Measurements from ENCODE around the gene LILRB5. TPM values are rescaled to one million over a fixed set of nuclear protein-coding genes. Genes with fewer than 3 reads are reported as not detected.
A peak's percentile ranks its signal among the peaks of the same experiment; 100 is the strongest.
"Not testable (repeated sequence)": the region's sequence is repeated elsewhere in the genome, so short reads cannot be mapped to it uniquely, and the experiment has no call there.

Gene LILRB5
- total RNA-seq, 1 experiment from 2014 or later = not detected

- H3K4me3 ChIP-seq (ENCODE audit: low read length); BruUV-seq (replicated peaks); ATAC-seq; H3K9me2 ChIP-seq (replicated peaks; ENCODE audit: low read length); H3K4me2 ChIP-seq (ENCODE audit: low read length); DNase-seq; H3F3A ChIP-seq (ENCODE audit: low read length, unreplicated experiment); H3K27ac ChIP-seq (ENCODE audit: low read length); H3K4me1 ChIP-seq (ENCODE audit: insufficient read depth, low read length); H3K36me3 ChIP-seq (ENCODE audit: low read depth, low read length); intact Hi-C loops (cut with micrococcal nuclease); H3K9ac ChIP-seq (ENCODE audit: low read length); H2AFZ ChIP-seq (ENCODE audit: low read length); H3K79me2 ChIP-seq (ENCODE audit: low read length); POLR2A ChIA-PET (ENCODE audit: unreplicated experiment); H3K9me3 ChIP-seq (ENCODE audit: low read length); CTCF ChIA-PET; H4K20me1 ChIP-seq (ENCODE audit: low read length): not testable (repeated sequence)
- peaks cover 20% of the 10 kb centered on the region; the same call in 1 of the 2 replicates for H3K27me3 ChIP-seq (ENCODE audit: low read length)
These were observed 33.2 kb downstream of the LILRB5 start for GRCh38 chr19:54223937-54224281.

GRCh38 chr19:54223277-54223936, 33.7 kb downstream of the LILRB5 start:
- H3K9me3 ChIP-seq (ENCODE audit: low read length); CTCF ChIA-PET; BruUV-seq (replicated peaks); H3K27ac ChIP-seq (ENCODE audit: low read length); DNase-seq; H3K4me3 ChIP-seq (ENCODE audit: low read length); H3K4me2 ChIP-seq (ENCODE audit: low read length); H3F3A ChIP-seq (ENCODE audit: low read length, unreplicated experiment); H3K36me3 ChIP-seq (ENCODE audit: low read depth, low read length); H3K9me2 ChIP-seq (replicated peaks; ENCODE audit: low read length); H3K9ac ChIP-seq (ENCODE audit: low read length); H3K79me2 ChIP-seq (ENCODE audit: low read length); intact Hi-C loops (cut with micrococcal nuclease); H4K20me1 ChIP-seq (ENCODE audit: low read length); H2AFZ ChIP-seq (ENCODE audit: low read length); H3K4me1 ChIP-seq (ENCODE audit: insufficient read depth, low read length): not testable (repeated sequence)
- ATAC-seq = peak; percentile 32
- POLR2A ChIA-PET (ENCODE audit: unreplicated experiment) = interaction anchor here (0.5 kb wide), 1 partner anchor 136 kb away, joined by 3 read pairs; no protein-coding TSS in a partner anchor
- H3K27me3 ChIP-seq (ENCODE audit: low read length) = peaks cover 19% of the 10 kb centered on the region; the same call in 1 of the 2 replicates

GRCh38 chr19:54222474-54223276, 34.4 kb downstream of the LILRB5 start, which contains the start of gene LILRB3:
Gene LILRB3, minus strand, starts transcription at chr19:54223007. Its CDS starts 31 bp downstream, at chr19:54222976.
- H3K27ac ChIP-seq (ENCODE audit: low read length); DNase-seq; H3K4me3 ChIP-seq (ENCODE audit: low read length); H2AFZ ChIP-seq (ENCODE audit: low read length); H3K79me2 ChIP-seq (ENCODE audit: low read length); H3K36me3 ChIP-seq (ENCODE audit: low read depth, low read length); H3K4me1 ChIP-seq (ENCODE audit: insufficient read depth, low read length); H3K9ac ChIP-seq (ENCODE audit: low read length); BruUV-seq (replicated peaks); H4K20me1 ChIP-seq (ENCODE audit: low read length); CTCF ChIA-PET; H3K9me3 ChIP-seq (ENCODE audit: low read length); H3K4me2 ChIP-seq (ENCODE audit: low read length); intact Hi-C loops (cut with micrococcal nuclease); H3F3A ChIP-seq (ENCODE audit: low read length, unreplicated experiment); H3K9me2 ChIP-seq (replicated peaks; ENCODE audit: low read length): not testable (repeated sequence)
- H3K27me3 ChIP-seq (ENCODE audit: low read length) = peaks cover 14% of the 10 kb centered on the region; the same call in 1 of the 2 replicates
- POLR2A ChIA-PET (ENCODE audit: unreplicated experiment) = interaction anchor here (0.5 kb wide), 1 partner anchor 135 kb away, joined by 3 read pairs; no protein-coding TSS in a partner anchor
- peak; percentile 31 for ATAC-seq

GRCh38 chr19:54221947-54222346, 35.1 kb downstream of the LILRB5 start:
- intact Hi-C loops (cut with micrococcal nuclease); CTCF ChIA-PET; H3K79me2 ChIP-seq (ENCODE audit: low read length); H3K4me2 ChIP-seq (ENCODE audit: low read length); DNase-seq; H3F3A ChIP-seq (ENCODE audit: low read length, unreplicated experiment); H3K9me2 ChIP-seq (replicated peaks; ENCODE audit: low read length); ATAC-seq; H2AFZ ChIP-seq (ENCODE audit: low read length); BruUV-seq (replicated peaks); H3K4me1 ChIP-seq (ENCODE audit: insufficient read depth, low read length); H3K9ac ChIP-seq (ENCODE audit: low read length); H4K20me1 ChIP-seq (ENCODE audit: low read length); H3K9me3 ChIP-seq (ENCODE audit: low read length); H3K36me3 ChIP-seq (ENCODE audit: low read depth, low read length); H3K4me3 ChIP-seq (ENCODE audit: low read length); POLR2A ChIA-PET (ENCODE audit: unreplicated experiment); H3K27ac ChIP-seq (ENCODE audit: low read length): not testable (repeated sequence)
- peaks cover 14% of the 10 kb centered on the region; the same call in 1 of the 2 replicates for H3K27me3 ChIP-seq (ENCODE audit: low read length)

GRCh38 chr19:54219702-54220101, 37.4 kb downstream of the LILRB5 start:
- CTCF ChIA-PET; ATAC-seq; H3K4me2 ChIP-seq (ENCODE audit: low read length); H3K9me2 ChIP-seq (replicated peaks; ENCODE audit: low read length); intact Hi-C loops (cut with micrococcal nuclease); H3K9me3 ChIP-seq (ENCODE audit: low read length); H2AFZ ChIP-seq (ENCODE audit: low read length); DNase-seq; H3K79me2 ChIP-seq (ENCODE audit: low read length); H3K9ac ChIP-seq (ENCODE audit: low read length); H4K20me1 ChIP-seq (ENCODE audit: low read length); H3K27ac ChIP-seq (ENCODE audit: low read length); H3K4me3 ChIP-seq (ENCODE audit: low read length); BruUV-seq (replicated peaks); H3F3A ChIP-seq (ENCODE audit: low read length, unreplicated experiment); H3K36me3 ChIP-seq (ENCODE audit: low read depth, low read length); H3K4me1 ChIP-seq (ENCODE audit: insufficient read depth, low read length); POLR2A ChIA-PET (ENCODE audit: unreplicated experiment): not testable (repeated sequence)
- H3K27me3 ChIP-seq (ENCODE audit: low read length) = peaks cover 14% of the 10 kb centered on the region; the same call in 1 of the 2 replicates
